Kidney (tissue), 14 donors: Measurements from ENCODE around the gene MLEC. TPM values are rescaled to one million over a fixed set of nuclear protein-coding genes. Genes with fewer than 3 reads are reported as not detected.

ENCODE experiments used
- DNase-seq, 5 donors: peaks; one replicate each; pipeline ENCODE4 v3.0.0-alpha.2; 2013 to 2020
- FAIRE-seq: peaks from 2 replicates; lab custom pipeline; 2012; peaks lifted over from hg19 to GRCh38; lab: Jason Lieb, UNC
- H3K27ac ChIP-seq, 2 donors: one replicate each; pipeline ENCODE4 v1.7.0; 2013; ENCODE audit warnings: low read depth in 2 of 2, low read length in 2 of 2, inconsistent platforms in 1 of 2
- H3K27me3 ChIP-seq: one replicate; pipeline ENCODE4 v1.7.1; 2013; ENCODE audit warnings: low read length, inconsistent platforms; ENCODE audit not compliant: control insufficient read depth, insufficient read depth
- H3K36me3 ChIP-seq, 3 donors: one replicate each; pipeline versions ENCODE4 v1.7.0 to v1.7.1; 2013; ENCODE audit warnings: low read length in 3 of 3, control low read depth in 1 of 3, inconsistent platforms in 1 of 3; ENCODE audit not compliant: insufficient read depth in 3 of 3, control insufficient read depth in 2 of 3
- H3K4me1 ChIP-seq, 3 donors: one replicate each; pipeline versions ENCODE4 v1.7.0 to v1.7.1; 2013; ENCODE audit warnings: low read length in 3 of 3, inconsistent platforms in 1 of 3, low read depth in 1 of 3; ENCODE audit not compliant: control insufficient read depth in 2 of 3, insufficient read depth in 2 of 3
- H3K4me3 ChIP-seq, 3 donors: one replicate each; pipeline versions ENCODE4 v1.7.0 to v1.8.1; 2013; ENCODE audit warnings: low read length in 3 of 3, control low read depth in 1 of 3, inconsistent platforms in 1 of 3
- H3K9ac ChIP-seq, 3 donors: one replicate each; pipeline versions ENCODE4 v1.7.0 to v1.7.1; 2013; ENCODE audit warnings: low read length in 3 of 3, control low read depth in 1 of 3, inconsistent platforms in 1 of 3
- H3K9me3 ChIP-seq, 3 donors: one replicate each; pipeline versions ENCODE4 v1.7.0 to v1.7.1; 2013; ENCODE audit warnings: low read length in 3 of 3, control low read depth in 1 of 3, inconsistent platforms in 1 of 3; ENCODE audit not compliant: control insufficient read depth in 2 of 3, insufficient read depth in 1 of 3
- CTCF ChIP-seq: IDR thresholded peaks from 3 replicates; pipeline ENCODE4 v1.5.1; 2012; ENCODE audit warnings: mild to moderate bottlenecking, moderate library complexity, borderline replicate concordance; ENCODE audit not compliant: insufficient read depth; ENCODE audit errors: extremely low read depth
- intact Hi-C: fragments of 100-400 bp; cut with DNase I; formaldehyde crosslinking; loops from one replicate; pipeline ENCODE4 v1.11.1; 2022
- polyA plus RNA-seq: library from polyadenylated mRNA; stranded (reverse); fragments of 350-450 nt; fragmentation: Illumina TruSeq; extraction: RNeasy Lipid Tissue Mini Kit (QIAGEN cat#74804); gene quantifications from one replicate; pipeline ENCODE4 v1.2.3, GENCODE V29; 2014; ENCODE audit warnings: low read depth, low replicate concordance; ENCODE audit not compliant: insufficient read depth
- total RNA-seq: library from RNA; stranded (reverse); fragmentation: NEBNext Ultra II Directional; extraction: Animal tissue kit (Norgen Biotek cat#: 25700); gene quantifications from one replicate; pipeline ENCODE4 v1.2.1, GENCODE V29; 2021
- donor health status: control.
- donor health status: control.
- donor health status: control.
- donor health status: control.
- donor health status: control.
- donor health status: DM: yes; HTN: yes; CAD: no.
- donor health status: Normal renal cell carcinoma (clear cell type).

MLEC gene
- total and polyA plus RNA-seq, 2 donors from 2014 or later, result 60.3 to 146 TPM

- no peaks in the 10 kb centered on the region for H3K9me3 ChIP-seq
- no peak overlapping the region for H3K9ac ChIP-seq
- no peak for FAIRE-seq
- TF ChIP-seq CTCF, result no peak
- H3K4me1 ChIP-seq, result no peaks in the 10 kb centered on the region
- intact Hi-C loops, result loop anchor here (10.0 kb wide), 1 partner anchor 237 kb away; the partner anchor contains the start of gene HNF1A
- peak in 1 of 5 donors; percentile 31 for DNase-seq
- H3K27me3 ChIP-seq, result no peaks in the 10 kb centered on the region
- H3K27ac ChIP-seq, result no peak overlapping the region
- no peak overlapping the region for H3K4me3 ChIP-seq
- peaks cover 0 to 2% (median 0%) of the 10 kb centered on the region in 3 donors for H3K36me3 ChIP-seq
Measured at GRCh38 chr12:120737557-120738251, 50.8 kb downstream of the MLEC start.

DNA sequence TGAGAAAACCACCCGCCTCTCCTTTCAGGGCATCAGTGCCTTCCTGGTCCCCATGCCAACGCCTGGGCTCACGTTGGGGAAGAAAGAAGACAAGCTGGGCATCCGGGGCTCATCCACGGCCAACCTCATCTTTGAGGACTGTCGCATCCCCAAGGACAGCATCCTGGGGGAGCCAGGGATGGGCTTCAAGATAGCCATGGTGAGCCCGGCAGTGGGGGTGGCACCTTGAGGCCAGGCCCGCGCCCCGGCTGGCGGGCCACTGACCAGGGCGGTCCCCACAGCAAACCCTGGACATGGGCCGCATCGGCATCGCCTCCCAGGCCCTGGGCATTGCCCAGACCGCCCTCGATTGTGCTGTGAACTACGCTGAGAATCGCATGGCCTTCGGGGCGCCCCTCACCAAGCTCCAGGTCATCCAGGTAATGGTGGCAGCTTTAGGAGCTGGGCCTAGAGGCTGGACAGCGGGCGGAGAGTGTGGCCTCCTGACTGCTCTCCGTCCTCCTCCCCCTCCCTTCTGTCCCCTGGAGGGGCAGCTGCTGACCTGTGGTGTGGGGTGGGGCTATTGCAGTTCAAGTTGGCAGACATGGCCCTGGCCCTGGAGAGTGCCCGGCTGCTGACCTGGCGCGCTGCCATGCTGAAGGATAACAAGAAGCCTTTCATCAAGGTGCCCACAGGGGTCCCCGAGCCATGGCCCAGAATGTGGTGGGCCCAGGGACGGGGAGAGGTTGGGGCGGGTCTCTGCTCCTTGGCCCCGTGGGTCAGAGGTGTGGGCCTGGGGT lies 51.5 kb downstream of the MLEC start:
- Histone ChIP-seq H3K27ac (no peak overlapping the region), H3K9ac (no peak overlapping the region), H3K36me3 (peaks cover 0 to 2% (median 0%) of the 10 kb centered on the region in 3 donors), H3K27me3 (no peaks in the 10 kb centered on the region), H3K4me1 (no peaks in the 10 kb centered on the region), H3K9me3 (no peaks in the 10 kb centered on the region), H3K4me3 (no peak overlapping the region)
- intact Hi-C loops, result loop anchor here (10.0 kb wide), 1 partner anchor 236 kb away; the partner anchor contains the start of gene HNF1A
- DNase-seq (no peak), FAIRE-seq (no peak)
- TF ChIP-seq CTCF, result no peak

DNA sequence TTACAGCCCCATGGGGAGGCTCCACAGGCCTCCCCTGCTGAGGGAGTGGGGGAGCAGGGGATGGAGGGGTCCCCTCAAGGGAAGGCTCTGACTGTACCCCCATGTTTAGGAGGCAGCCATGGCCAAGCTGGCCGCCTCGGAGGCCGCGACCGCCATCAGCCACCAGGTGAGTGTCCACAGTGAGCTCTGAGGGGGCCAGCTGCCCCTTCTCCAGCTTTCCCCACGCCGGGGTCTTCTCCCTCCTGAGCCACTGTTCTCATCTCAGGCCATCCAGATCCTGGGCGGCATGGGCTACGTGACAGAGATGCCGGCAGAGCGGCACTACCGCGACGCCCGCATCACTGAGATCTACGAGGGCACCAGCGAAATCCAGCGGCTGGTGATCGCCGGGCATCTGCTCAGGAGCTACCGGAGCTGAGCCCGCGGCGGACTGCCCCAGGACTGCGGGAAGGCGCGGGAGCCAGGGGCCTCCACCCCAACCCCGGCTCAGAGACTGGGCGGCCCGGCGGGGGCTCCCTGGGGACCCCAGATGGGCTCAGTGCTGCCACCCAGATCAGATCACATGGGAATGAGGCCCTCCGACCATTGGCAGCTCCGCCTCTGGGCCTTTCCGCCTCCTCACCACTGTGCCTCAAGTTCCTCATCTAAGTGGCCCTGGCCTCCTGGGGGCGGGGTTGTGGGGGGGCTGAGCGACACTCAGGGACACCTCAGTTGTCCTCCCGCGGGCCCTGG lies 52.2 kb downstream of the MLEC start:
- FAIRE-seq, result no peak
- Histone ChIP-seq H3K4me3 (no peak overlapping the region), H3K9ac (no peak overlapping the region), H3K27ac (no peak overlapping the region), H3K4me1 (no peaks in the 10 kb centered on the region), H3K36me3 (peaks cover 0 to 2% (median 0%) of the 10 kb centered on the region in 3 donors), H3K9me3 (no peaks in the 10 kb centered on the region), H3K27me3 (no peaks in the 10 kb centered on the region)
- no peak for TF ChIP-seq CTCF
- intact Hi-C loops, result loop anchor here (10.0 kb wide), 1 partner anchor 236 kb away; the partner anchor contains the start of gene HNF1A
- no peak for DNase-seq
